Measurements from ENCODE around the gene PHTF2.

DNA sequence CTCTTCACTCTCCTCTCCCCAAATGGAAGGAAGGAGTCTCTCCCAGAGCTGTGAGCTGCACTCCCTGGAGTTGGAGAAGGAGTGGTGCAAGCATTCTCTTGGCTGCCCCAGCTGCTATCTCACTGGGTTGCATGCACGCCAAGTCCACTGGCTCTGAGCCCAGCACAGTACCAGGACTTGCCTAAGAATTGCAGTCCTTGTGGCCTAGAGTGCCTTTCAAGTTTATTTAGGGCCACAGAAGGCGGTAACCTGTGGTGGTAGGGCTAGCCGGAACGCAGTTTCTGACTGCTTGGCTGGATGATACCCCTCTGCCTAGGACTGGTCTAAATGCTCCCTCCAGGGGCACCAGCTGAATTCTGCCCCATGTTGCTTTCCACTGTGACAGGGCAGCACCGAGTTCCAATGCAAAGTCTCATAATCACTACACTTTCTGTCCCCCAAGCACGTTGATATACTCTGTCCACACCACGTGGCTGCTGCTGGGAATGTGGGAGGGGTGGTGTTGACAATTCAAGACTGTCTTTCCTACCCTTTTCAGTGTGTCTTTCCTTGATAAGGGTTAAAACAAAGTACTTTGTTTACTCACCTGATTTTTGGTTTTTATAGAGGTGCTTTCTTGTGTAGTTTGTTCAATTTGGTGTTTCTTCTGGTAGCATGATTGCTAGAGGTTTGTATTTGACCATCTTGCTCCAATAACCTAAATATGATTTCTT is 57.0 kb downstream of the PHTF2 start:
- TF ChIP-seq, protein P1, sequence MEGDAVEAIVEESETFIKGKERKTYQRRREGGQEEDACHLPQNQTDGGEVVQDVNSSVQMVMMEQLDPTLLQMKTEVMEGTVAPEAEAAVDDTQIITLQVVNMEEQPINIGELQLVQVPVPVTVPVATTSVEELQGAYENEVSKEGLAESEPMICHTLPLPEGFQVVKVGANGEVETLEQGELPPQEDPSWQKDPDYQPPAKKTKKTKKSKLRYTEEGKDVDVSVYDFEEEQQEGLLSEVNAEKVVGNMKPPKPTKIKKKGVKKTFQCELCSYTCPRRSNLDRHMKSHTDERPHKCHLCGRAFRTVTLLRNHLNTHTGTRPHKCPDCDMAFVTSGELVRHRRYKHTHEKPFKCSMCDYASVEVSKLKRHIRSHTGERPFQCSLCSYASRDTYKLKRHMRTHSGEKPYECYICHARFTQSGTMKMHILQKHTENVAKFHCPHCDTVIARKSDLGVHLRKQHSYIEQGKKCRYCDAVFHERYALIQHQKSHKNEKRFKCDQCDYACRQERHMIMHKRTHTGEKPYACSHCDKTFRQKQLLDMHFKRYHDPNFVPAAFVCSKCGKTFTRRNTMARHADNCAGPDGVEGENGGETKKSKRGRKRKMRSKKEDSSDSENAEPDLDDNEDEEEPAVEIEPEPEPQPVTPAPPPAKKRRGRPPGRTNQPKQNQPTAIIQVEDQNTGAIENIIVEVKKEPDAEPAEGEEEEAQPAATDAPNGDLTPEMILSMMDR (IDR thresholded peaks at IDR 0.05; ENCODE audit: insufficient read depth, low read length): no peak
- TF ChIP-seq POLR2AphosphoS5 (IDR thresholded peaks at IDR 0.05; ENCODE audit: low read depth): no peak
- TF ChIP-seq, protein P2, sequence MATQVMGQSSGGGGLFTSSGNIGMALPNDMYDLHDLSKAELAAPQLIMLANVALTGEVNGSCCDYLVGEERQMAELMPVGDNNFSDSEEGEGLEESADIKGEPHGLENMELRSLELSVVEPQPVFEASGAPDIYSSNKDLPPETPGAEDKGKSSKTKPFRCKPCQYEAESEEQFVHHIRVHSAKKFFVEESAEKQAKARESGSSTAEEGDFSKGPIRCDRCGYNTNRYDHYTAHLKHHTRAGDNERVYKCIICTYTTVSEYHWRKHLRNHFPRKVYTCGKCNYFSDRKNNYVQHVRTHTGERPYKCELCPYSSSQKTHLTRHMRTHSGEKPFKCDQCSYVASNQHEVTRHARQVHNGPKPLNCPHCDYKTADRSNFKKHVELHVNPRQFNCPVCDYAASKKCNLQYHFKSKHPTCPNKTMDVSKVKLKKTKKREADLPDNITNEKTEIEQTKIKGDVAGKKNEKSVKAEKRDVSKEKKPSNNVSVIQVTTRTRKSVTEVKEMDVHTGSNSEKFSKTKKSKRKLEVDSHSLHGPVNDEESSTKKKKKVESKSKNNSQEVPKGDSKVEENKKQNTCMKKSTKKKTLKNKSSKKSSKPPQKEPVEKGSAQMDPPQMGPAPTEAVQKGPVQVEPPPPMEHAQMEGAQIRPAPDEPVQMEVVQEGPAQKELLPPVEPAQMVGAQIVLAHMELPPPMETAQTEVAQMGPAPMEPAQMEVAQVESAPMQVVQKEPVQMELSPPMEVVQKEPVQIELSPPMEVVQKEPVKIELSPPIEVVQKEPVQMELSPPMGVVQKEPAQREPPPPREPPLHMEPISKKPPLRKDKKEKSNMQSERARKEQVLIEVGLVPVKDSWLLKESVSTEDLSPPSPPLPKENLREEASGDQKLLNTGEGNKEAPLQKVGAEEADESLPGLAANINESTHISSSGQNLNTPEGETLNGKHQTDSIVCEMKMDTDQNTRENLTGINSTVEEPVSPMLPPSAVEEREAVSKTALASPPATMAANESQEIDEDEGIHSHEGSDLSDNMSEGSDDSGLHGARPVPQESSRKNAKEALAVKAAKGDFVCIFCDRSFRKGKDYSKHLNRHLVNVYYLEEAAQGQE (IDR thresholded peaks at IDR 0.05; ENCODE audit: insufficient replicate concordance, low read depth): no peak
- no peak for TF ChIP-seq GABPA (IDR thresholded peaks at IDR 0.05; ENCODE audit: low read depth)
